HG03378 (cell line): Measurements from ENCODE around the gene DNAI2.

Source experiments
- ATAC-seq: cut with Tn5 transposase; IDR thresholded peaks from one replicate; pipeline ENCODE4 v1.9.1; 2021; ENCODE audit warnings: mild to moderate bottlenecking, moderate library complexity; ENCODE audit not compliant: unreplicated experiment

DNAI2 gene

DNA sequence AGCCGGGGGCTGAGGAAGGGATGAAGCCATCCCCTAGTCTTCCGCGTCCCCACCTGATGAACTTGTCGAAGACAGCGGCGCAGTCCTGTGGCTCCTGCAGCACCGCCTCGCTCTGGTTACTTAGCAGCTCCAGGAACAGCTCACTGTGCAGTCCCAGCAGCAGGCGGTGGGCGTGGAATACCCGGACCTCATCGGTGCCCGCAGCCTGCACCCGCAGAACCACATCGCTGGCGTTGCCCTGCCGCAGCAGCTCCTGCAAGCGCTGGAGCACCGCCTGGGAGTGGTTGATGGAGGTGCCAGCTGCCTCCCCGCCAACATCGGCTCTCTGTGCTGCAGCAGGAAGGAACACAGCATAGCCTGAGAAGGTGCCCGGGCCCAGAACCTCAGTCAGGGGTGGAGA is 85.9 kb downstream of the DNAI2 start:
- ATAC-seq, result no peak

DNA sequence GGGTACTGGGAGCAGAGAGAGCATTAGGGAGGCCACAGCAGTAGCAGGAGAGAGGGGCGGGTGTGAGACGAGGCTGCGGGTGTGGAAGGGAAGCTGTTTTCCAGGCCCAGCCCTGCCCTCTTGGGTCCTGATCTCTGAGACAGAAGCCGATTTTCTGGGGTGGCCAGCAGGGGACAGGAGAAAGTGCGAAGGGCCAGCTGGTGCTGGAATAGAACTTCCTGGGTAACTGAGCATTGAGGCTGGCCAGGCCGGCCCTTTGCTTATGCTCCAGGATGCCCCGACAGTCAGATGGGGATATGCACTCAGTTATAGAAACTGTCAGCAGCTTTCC is 86.8 kb downstream of the DNAI2 start:
- ATAC-seq, result no peak

DNA sequence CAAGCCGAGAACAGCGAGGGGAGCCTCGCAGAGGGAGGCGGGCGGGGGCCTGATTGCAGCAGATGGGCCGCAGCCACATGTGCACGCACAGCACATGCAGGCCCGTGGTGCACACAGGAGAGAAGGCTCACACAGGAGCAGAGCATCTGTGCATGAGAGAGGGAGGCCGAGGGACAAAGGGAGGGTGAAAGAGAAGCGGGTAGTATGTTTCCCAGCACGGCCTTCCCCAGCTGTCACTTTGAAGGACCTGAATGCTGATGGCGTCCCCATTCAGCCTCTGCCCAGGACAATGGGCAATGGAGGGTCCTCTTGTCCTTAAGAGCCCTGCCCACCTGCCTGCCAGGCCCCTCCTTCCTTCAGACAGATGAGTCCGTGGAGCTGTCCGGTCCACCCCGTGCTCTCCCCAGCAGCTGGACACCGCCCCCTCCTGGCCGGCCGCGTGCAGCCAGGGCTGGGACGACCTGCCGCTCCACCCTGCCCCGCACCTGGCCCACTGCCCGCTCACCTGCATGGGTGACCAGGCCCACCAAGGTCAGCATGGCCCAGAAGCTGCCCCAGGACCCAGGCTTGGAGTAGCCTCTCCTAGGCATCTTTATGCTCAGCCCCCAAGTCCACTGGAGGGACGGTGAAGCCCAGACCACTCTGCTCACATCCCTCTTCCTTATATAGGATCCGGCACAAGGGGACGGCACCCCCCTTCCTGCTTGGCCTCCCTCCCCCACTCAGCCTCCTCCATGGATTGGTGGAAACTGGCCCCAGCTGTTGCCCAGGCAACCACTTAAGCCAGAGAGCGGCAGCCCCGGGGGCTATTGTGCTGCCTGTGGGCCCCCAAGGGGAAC is 87.4 kb downstream of the DNAI2 start, which contains the start of gene BTBD17:
Gene BTBD17 (minus strand): TSS at position 639 of the 839 bp plus-strand sequence. CDS start 49 bp downstream, at position 590.
- ATAC-seq, result no peak

DNA sequence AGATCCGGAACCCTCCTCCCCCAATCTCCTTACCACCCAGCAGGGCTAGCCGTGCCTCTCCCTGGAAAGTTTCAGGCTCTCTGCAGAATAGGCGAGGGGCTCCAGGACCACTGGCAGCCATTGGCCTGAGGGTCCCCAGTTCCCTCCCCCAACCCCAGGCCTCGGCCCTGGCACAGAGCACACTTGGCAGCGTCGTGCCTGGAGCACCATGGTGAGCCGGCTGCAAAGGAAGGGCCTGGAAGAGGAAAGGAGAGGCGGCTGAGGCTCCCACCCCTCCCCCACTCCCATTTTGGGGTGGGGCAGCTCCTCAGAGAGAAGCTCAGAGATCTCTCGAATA is 88.0 kb downstream of the DNAI2 start:
- ATAC-seq, result no peak

DNA sequence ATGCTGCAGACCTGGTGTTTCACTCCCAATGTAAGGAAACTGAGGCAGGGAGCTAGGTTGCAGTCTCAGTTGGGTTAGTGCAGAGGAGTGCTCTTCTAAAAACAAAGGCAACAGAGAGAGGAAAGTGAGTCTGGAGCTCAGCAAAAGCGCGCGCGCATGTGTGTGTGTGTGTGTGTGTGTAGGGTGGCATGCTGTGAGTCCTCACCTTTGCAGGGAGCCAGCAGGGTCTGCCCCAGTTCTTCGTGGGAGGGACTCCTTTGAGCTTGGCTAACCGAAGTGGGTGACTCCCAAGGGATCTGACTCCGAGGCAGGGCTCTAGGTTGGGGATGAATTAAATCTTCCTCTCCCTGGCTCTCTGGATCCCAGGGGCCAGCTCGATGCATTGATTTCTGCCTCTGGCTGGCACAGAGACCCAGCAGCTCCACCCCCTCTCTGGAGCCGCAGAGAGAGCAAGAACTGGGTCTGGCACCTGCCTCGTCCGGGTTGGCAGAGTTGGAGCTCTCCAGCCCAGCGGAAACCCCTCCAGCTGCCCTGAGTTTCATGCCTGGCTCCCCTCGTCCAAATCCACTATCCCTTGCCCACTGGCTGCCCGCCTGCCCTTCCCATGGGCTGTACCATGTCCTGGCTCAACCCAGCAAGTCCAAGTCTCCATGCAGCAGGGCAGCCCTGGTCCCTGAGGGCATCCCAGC is 88.9 kb downstream of the DNAI2 start:
- ATAC-seq, result no peak
